Natural killer cell treated with Interleukin-12 subunit alpha and Interleukin-12 subunit beta and Interleukin-15 and Interleukin-18, amount 100 ng/mL, for 72 hours (primary cell): ENCODE measurements around the gene ABCC1. TPM values are rescaled to one million over a fixed set of nuclear protein-coding genes. Genes with fewer than 3 reads are reported as not detected.
"Not testable (repeated sequence)": the region's sequence is repeated elsewhere in the genome, so short reads cannot be mapped to it uniquely, and the experiment has no call there.

Experiments
- ATAC-seq, 2 donors: fragments of 150-1000 bp; cut with Tn5 transposase in 1 of 2; sonication (Bioruptor Pico), chemical (Tn5 transposase) in 1 of 2; 2 replicates each; pipeline ENCODE4 v1.10.0; 2021
- DNase-seq: peaks from one replicate; pipeline ENCODE4 v3.0.0; 2022; ENCODE audit warnings: low spot score
- H3K27ac Mint-ChIP-seq, 2 donors: 1 replicate in 1 of 2; 2 replicates in 1 of 2; pipeline ENCODE4 v1.8.0; 2022; ENCODE audit warnings: mixed read lengths in 2 of 2, mild to moderate bottlenecking in 1 of 2, moderate library complexity in 1 of 2
- H3K27me3 Mint-ChIP-seq, 2 donors: 1 replicate in 1 of 2; 2 replicates in 1 of 2; pipeline ENCODE4 v1.8.0; 2022; ENCODE audit warnings: mixed read lengths in 2 of 2
- H3K36me3 Mint-ChIP-seq: one replicate; pipeline ENCODE4 v1.8.0; 2022; ENCODE audit warnings: mixed read lengths
- H3K4me1 Mint-ChIP-seq, 2 donors: 1 replicate in 1 of 2; 2 replicates in 1 of 2; pipeline ENCODE4 v1.8.0; 2022; ENCODE audit warnings: low read depth in 2 of 2, mixed read lengths in 2 of 2, mild to moderate bottlenecking in 1 of 2
- H3K4me3 Mint-ChIP-seq: one replicate; pipeline ENCODE4 v1.8.0; 2022; ENCODE audit warnings: mixed read lengths
- H3K9me3 Mint-ChIP-seq: 2 replicates; pipeline ENCODE4 v1.8.0; 2022; ENCODE audit warnings: mixed read lengths
- total RNA-seq, 2 donors: library from RNA; stranded (reverse); gene quantifications; one replicate each; pipeline ENCODE4 v1.2.3, GENCODE V29; 2022

ABCC1 gene
- total RNA-seq, 2 donors from 2014 or later: 43.1 to 106 TPM

DNA sequence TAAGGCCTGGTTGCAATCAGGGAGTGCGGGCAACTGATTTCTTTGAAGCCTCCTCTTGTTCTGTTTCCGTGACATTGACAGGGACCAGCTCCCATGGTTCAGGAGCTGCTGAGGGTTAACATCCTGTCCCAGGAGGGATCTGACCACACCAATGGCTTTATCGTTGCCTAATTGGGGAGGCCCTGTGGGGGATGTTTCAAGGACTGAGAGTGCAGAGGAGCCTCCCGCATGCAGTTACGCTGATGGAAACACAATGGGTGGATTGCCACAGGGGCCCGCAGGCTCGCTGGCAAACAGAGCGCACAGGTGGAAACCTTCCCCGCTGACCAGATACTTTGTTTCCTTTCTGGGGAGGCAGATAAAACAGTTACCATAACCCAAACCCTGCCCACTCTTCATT lies 23.8 kb upstream of the ABCC1 start:
- H3K27ac Mint-ChIP-seq: no peak overlapping the region
- no peak overlapping the region for H3K4me3 Mint-ChIP-seq
- H3K4me1 Mint-ChIP-seq: no peaks in the 10 kb centered on the region
- H3K36me3 Mint-ChIP-seq: no peaks in the 10 kb centered on the region
- H3K27me3 Mint-ChIP-seq: no peaks in the 10 kb centered on the region
- no peaks in the 10 kb centered on the region for H3K9me3 Mint-ChIP-seq
- DNase-seq (no peak), ATAC-seq (no peak)

GRCh38 chr16:15928261-15929104 lies 20.9 kb upstream of the ABCC1 start:
- Mint-ChIP-seq H3K9me3 (no peaks in the 10 kb centered on the region), H3K36me3 (no peaks in the 10 kb centered on the region), H3K4me3 (no peak overlapping the region), H3K4me1 (no peaks in the 10 kb centered on the region), H3K27me3 (peaks cover 0 to 3% of the 10 kb centered on the region in 2 donors), H3K27ac (no peak overlapping the region)
- ATAC-seq (no peak), DNase-seq (no peak)

DNA sequence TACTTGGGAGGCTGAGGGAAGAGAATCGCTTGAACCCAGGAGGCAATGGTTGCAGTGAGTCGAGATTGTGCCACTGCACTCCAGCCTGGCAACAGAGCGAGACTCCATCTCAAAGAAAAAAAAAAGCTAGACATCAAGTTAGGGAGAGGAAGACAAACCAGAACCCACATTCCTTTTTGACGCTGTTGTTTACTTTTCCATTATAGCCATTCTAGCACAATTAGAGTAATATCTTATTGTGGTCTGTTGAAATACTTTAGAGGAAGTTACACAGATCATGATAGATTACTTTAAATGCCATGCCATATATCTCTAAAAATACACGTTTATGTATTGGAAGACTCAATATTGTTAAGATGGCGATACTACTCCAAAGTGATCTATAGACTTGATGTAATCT lies 16.5 kb upstream of the ABCC1 start:
- peaks cover 0 to 7% of the 10 kb centered on the region in 2 donors for H3K27me3 Mint-ChIP-seq
- no peak overlapping the region for H3K4me3 Mint-ChIP-seq
- H3K36me3 Mint-ChIP-seq: no peaks in the 10 kb centered on the region

GRCh38 chr16:15933781-15934180 lies 15.6 kb upstream of the ABCC1 start:
- ATAC-seq (no peak), DNase-seq (no peak)
- H3K4me3 Mint-ChIP-seq: no peak overlapping the region
- no peaks in the 10 kb centered on the region for H3K9me3 Mint-ChIP-seq
- H3K36me3 Mint-ChIP-seq: no peaks in the 10 kb centered on the region
- no peak overlapping the region for H3K27ac Mint-ChIP-seq
- peaks cover 0 to 7% of the 10 kb centered on the region in 2 donors for H3K27me3 Mint-ChIP-seq
- no peaks in the 10 kb centered on the region for H3K4me1 Mint-ChIP-seq

More for the DNA sequence above, 16.5 kb upstream of the ABCC1 start:
- H3K27ac Mint-ChIP-seq: no peak overlapping the region
- DNase-seq (no peak), ATAC-seq (no peak)
- H3K9me3 Mint-ChIP-seq: no peaks in the 10 kb centered on the region
- no peaks in the 10 kb centered on the region for H3K4me1 Mint-ChIP-seq

DNA sequence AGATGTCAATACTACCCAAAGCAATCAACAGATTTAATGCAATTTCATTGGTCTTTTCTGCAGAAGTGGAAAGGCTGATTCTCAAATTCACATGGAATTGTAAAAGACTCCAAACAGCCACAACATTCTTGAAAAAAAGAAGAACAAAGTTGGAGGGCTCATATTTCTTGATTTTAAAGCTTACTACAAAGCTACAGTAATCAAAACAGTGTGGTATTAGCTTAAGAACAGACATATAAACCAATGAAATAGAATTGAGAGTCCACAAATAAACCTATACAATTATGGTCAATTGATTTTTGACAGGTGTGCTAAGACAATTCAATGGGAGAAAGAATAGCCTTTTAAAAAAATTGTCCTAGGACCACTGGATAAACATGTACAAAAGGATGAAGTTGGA lies 14.4 kb upstream of the ABCC1 start:
- ATAC-seq (no peak), DNase-seq (no peak)
- H3K9me3 Mint-ChIP-seq: no peaks in the 10 kb centered on the region
- H3K27ac Mint-ChIP-seq: no peak overlapping the region
- H3K36me3 Mint-ChIP-seq: no peaks in the 10 kb centered on the region
- no peak overlapping the region for H3K4me3 Mint-ChIP-seq
- no peaks in the 10 kb centered on the region for H3K4me1 Mint-ChIP-seq
- peaks cover 0 to 7% of the 10 kb centered on the region in 2 donors for H3K27me3 Mint-ChIP-seq

DNA sequence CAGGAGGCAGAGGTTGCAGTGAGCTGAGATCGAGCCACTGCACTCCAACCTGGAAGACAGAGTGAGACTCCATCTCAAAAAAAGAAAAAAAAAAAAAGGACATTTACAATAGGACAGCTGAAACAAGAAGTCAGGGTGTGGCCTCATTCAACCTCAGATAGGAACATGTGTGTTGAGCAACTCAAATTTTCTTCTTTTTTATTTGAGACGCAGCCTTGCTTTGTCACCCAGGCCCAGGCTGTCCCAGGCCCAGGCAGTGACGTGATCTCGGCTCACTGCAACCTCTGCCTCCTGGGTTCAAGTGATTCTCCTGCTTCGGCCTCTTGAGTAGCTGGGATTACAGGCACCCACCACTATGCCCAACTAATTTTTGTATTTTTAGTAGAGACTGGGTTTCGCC lies 12.6 kb upstream of the ABCC1 start:
- not testable (repeated sequence) for DNase-seq, ATAC-seq, H3K27ac Mint-ChIP-seq, H3K4me3 Mint-ChIP-seq, H3K27me3 Mint-ChIP-seq, H3K9me3 Mint-ChIP-seq, H3K36me3 Mint-ChIP-seq, H3K4me1 Mint-ChIP-seq

GRCh38 chr16:15942931-15943690 lies 6.3 kb upstream of the ABCC1 start:
- Mint-ChIP-seq H3K27ac (no peak overlapping the region), H3K27me3 (peaks cover 0 to 3% of the 10 kb centered on the region in 2 donors), H3K4me1 (no peaks in the 10 kb centered on the region), H3K36me3 (no peaks in the 10 kb centered on the region), H3K4me3 (no peak overlapping the region), H3K9me3 (no peaks in the 10 kb centered on the region)
- ATAC-seq: no peak
- DNase-seq: no peak

DNA sequence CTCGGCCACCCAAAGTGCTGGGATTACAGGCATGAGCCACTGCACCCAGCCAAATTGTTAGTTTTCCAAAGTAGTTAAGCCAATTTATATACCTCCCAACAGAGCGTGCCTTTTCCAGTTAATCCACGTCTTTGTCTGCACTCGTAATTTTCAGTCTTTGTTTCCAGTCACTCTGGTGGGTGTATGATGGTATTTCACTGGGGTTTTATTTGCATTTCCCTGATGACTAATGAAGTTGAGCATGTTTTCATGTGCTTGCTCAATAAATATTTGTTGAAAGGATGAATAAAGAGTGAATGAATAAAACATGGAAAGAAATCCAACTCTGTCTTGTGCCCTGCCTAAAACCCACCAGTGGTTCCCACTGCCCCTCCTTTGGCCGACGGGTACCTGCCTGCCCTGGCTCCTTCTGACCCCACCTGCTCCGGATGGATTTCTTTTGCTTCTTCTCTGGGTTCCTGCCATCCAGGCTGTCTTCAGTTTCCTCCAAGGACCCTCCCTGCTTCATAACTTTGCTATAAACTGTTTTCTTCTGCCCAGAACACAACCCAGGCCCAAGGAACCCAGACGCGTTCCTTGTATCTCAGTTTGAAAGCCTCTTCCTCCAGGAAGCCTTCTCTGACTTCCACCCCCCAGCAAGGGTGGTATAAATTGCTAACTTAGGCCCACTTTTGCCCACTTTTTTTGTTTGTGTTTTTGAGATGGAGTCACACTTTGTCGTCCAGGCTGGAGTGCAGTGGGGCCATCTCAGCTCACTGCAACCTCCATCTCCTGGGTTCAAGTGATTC lies 3.0 kb upstream of the ABCC1 start:
- Mint-ChIP-seq H3K4me1 (peaks cover 20% of the 10 kb centered on the region in 2 donors), H3K9me3 (no peaks in the 10 kb centered on the region), H3K27me3 (peaks cover 0 to 3% of the 10 kb centered on the region in 2 donors), H3K27ac (no peak overlapping the region), H3K4me3 (no peak overlapping the region), H3K36me3 (no peaks in the 10 kb centered on the region)
- ATAC-seq: no peak
- no peak for DNase-seq

- DNase-seq (no peak), ATAC-seq (no peak)
- Mint-ChIP-seq H3K27ac (no peak overlapping the region), H3K9me3 (no peaks in the 10 kb centered on the region), H3K27me3 (no peaks in the 10 kb centered on the region), H3K4me3 (no peak overlapping the region), H3K36me3 (no peaks in the 10 kb centered on the region), H3K4me1 (peaks cover 25 to 30% of the 10 kb centered on the region in 2 donors)
Measured at GRCh38 chr16:15947983-15948509, 1.4 kb upstream of the ABCC1 start.

GRCh38 chr16:15948532-15949209 lies 745 bp upstream of the ABCC1 start:
- Mint-ChIP-seq H3K4me3 (peak overlapping the region; percentile 90), H3K4me1 (peaks cover 29 to 30% of the 10 kb centered on the region in 2 donors), H3K9me3 (no peaks in the 10 kb centered on the region), H3K36me3 (no peaks in the 10 kb centered on the region), H3K27ac (peak overlapping the region; percentile 75 to 89), H3K27me3 (no peaks in the 10 kb centered on the region)
- ATAC-seq (no peak), DNase-seq (no peak)

DNA sequence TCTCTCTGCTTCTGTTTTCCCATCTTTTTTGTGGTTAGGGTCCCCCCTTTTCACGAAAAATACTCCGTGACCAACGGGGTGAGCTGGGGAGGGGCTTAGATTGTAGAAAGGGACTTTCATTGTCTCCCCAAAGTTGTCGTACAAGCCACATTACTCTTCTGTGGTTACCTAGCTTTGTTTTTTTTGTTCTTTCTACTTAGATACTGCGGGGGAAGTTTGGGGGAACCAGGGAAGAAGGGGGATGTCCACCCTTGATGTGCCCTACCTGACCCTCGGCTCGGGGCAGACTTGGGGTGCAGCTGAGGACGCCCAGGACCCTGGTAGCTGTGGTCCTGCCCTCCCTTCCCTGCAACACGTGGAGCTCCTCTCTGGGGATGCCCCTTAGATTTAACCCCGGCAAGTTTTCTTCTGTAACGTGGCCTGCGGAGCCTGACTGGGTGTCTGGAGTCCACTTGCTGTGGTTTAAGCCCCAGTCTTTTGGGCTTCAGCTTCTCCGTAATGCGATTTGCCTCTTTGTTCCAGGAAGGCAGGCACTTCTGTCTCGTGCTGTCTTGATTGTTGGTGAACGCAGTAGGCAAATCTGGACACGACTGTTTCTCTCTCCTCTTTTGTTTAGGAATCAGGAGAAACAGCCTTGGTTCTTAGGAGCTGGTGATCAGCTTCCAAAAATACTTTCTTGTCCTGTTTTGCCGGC lies 892 bp downstream of the ABCC1 start:
- Mint-ChIP-seq H3K4me3 (peak overlapping the region; percentile 97), H3K36me3 (no peaks in the 10 kb centered on the region), H3K27me3 (no peaks in the 10 kb centered on the region), H3K9me3 (no peaks in the 10 kb centered on the region), H3K27ac (peak overlapping the region; percentile 93 to 95), H3K4me1 (peaks cover 29 to 36% of the 10 kb centered on the region in 2 donors)
- no peak for DNase-seq
- peak; percentile 50 to 62 for ATAC-seq

GRCh38 chr16:15950869-15951268 lies 1.5 kb downstream of the ABCC1 start:
- peak overlapping the region; percentile 97 for H3K4me3 Mint-ChIP-seq
- H3K27ac Mint-ChIP-seq: peak overlapping the region; percentile 93 to 95
- H3K36me3 Mint-ChIP-seq: no peaks in the 10 kb centered on the region
- no peaks in the 10 kb centered on the region for H3K9me3 Mint-ChIP-seq
- H3K4me1 Mint-ChIP-seq: peaks cover 33 to 41% of the 10 kb centered on the region in 2 donors
- ATAC-seq: no peak
- no peak for DNase-seq
- H3K27me3 Mint-ChIP-seq: no peaks in the 10 kb centered on the region
